OCI-LY3 (cell line): ENCODE results near the gene TPO.

ENCODE experiments used
- H2AFZ ChIP-seq: fragments of 200-600, 300-600 bp; shearing (Covaris generic); 2 replicates; pipeline ENCODE4 v1.6.0; 2014; ENCODE audit warnings: antibody characterized with exemption, low read depth, low read length
- H3K27ac ChIP-seq: fragments of 200-600, 300-600 bp; sonication (generic); 2 replicates; pipeline ENCODE4 v1.5.1; 2014; ENCODE audit warnings: mild to moderate bottlenecking, low read length, moderate library complexity, mixed read lengths
- H3K27me3 ChIP-seq: fragments of 200-600, 300-600 bp; sonication (generic); 2 replicates; pipeline ENCODE4 v1.6.1; 2014; ENCODE audit warnings: low read depth, low read length, mixed read lengths
- H3K36me3 ChIP-seq: fragments of 200-600, 300-600 bp; sonication (generic); replicated peaks from 2 replicates; pipeline ENCODE3; 2014; ENCODE audit warnings: low read depth, low read length, mixed read lengths
- H3K4me1 ChIP-seq: fragments of 300-600, 200-600 bp; sonication (generic); 2 replicates; pipeline ENCODE4 v1.6.1; 2014; ENCODE audit warnings: low read length, mixed read lengths
- H3K4me2 ChIP-seq: fragments of 200-600, 300-600 bp; sonication (generic); 2 replicates; pipeline ENCODE4 v1.6.1; 2014; ENCODE audit warnings: low read length, mixed read lengths
- H3K4me3 ChIP-seq: fragments of 300-600, 200-600 bp; sonication (generic); 2 replicates; pipeline ENCODE4 v1.5.1; 2014; ENCODE audit warnings: antibody characterized with exemption, mild to moderate bottlenecking, low read length, moderate library complexity
- H3K79me2 ChIP-seq: fragments of 300-600, 200-600 bp; shearing (Covaris generic); 2 replicates; pipeline ENCODE4 v1.6.1; 2014; ENCODE audit warnings: mild to moderate bottlenecking, low read length, mixed read lengths
- H3K9ac ChIP-seq: fragments of 300-600, 200-600 bp; shearing (Covaris generic); 2 replicates; pipeline ENCODE4 v1.6.0; 2014; ENCODE audit warnings: mild to moderate bottlenecking, low read length, moderate library complexity
- H3K9me3 ChIP-seq: fragments of 200-600, 300-600 bp; shearing (Covaris generic); 2 replicates; pipeline ENCODE4 v1.6.1; 2014; ENCODE audit warnings: low read length, mixed read lengths; ENCODE audit not compliant: insufficient read depth
- H4K20me1 ChIP-seq: fragments of 200-600, 300-600 bp; sonication (generic); 2 replicates; pipeline ENCODE4 v1.6.1; 2016; ENCODE audit warnings: low read length, mixed read lengths; ENCODE audit not compliant: insufficient read depth
- CTCF ChIP-seq: fragments of 200-600, 300-600 bp; sonication (generic); IDR thresholded peaks from 2 replicates; pipeline ENCODE4 v1.5.1; 2014; ENCODE audit warnings: antibody characterized with exemption, low read length, low read depth
- EZH2phosphoT487 ChIP-seq: fragments of 200-600 bp; shearing (Covaris generic); IDR thresholded peaks from 2 replicates; pipeline ENCODE4 v1.6.1; 2018; ENCODE audit warnings: antibody characterized with exemption, mixed run types, low read depth

TPO gene

GRCh38 chr2:1499033-1499795 lies 86.0 kb downstream of the TPO start:
- no peaks in the 10 kb centered on the region for H3K4me1 ChIP-seq
- H3K36me3 ChIP-seq = no peaks in the 10 kb centered on the region
- no peak overlapping the region for H3K4me3 ChIP-seq
- H3K9me3 ChIP-seq = no peaks in the 10 kb centered on the region
- peaks cover 4% of the 10 kb centered on the region; the same call in 1 of the 2 replicates for H3K27me3 ChIP-seq
- no peaks in the 10 kb centered on the region for H3K79me2 ChIP-seq
- H4K20me1 ChIP-seq = no peaks in the 10 kb centered on the region
- TF ChIP-seq CTCF (no peak), EZH2phosphoT487 (no peak)
- no peak overlapping the region for H2AFZ ChIP-seq
- H3K27ac ChIP-seq = no peak overlapping the region
- no peak overlapping the region for H3K4me2 ChIP-seq
- no peak overlapping the region for H3K9ac ChIP-seq

GRCh38 chr2:1501038-1501851 lies 88.0 kb downstream of the TPO start:
- Histone ChIP-seq H3K27ac (no peak overlapping the region), H3K27me3 (no peaks in the 10 kb centered on the region; the same call in 1 of the 2 replicates), H3K79me2 (no peaks in the 10 kb centered on the region), H3K4me1 (no peaks in the 10 kb centered on the region), H3K9me3 (no peaks in the 10 kb centered on the region), H3K4me3 (no peak overlapping the region), H3K9ac (no peak overlapping the region), H3K36me3 (no peaks in the 10 kb centered on the region), H3K4me2 (no peak overlapping the region), H4K20me1 (no peaks in the 10 kb centered on the region), H2AFZ (no peak overlapping the region)
- TF ChIP-seq CTCF (no peak), EZH2phosphoT487 (no peak)

GRCh38 chr2:1501991-1502390 lies 88.7 kb downstream of the TPO start:
- no peaks in the 10 kb centered on the region for H3K36me3 ChIP-seq
- no peak overlapping the region for H3K27ac ChIP-seq
- no peaks in the 10 kb centered on the region; the same call in 1 of the 2 replicates for H3K27me3 ChIP-seq
- no peak overlapping the region for H3K4me2 ChIP-seq
- no peaks in the 10 kb centered on the region for H3K79me2 ChIP-seq
- no peaks in the 10 kb centered on the region for H3K4me1 ChIP-seq
- H3K4me3 ChIP-seq = no peak overlapping the region
- H2AFZ ChIP-seq = no peak overlapping the region
- TF ChIP-seq EZH2phosphoT487 = no peak
- TF ChIP-seq CTCF = no peak
- H3K9me3 ChIP-seq = no peaks in the 10 kb centered on the region
- no peaks in the 10 kb centered on the region for H4K20me1 ChIP-seq
- H3K9ac ChIP-seq = no peak overlapping the region

GRCh38 chr2:1502891-1503304 lies 89.6 kb downstream of the TPO start:
- Histone ChIP-seq H3K4me1 (no peaks in the 10 kb centered on the region), H3K9ac (no peak overlapping the region), H3K27me3 (no peaks in the 10 kb centered on the region), H3K27ac (no peak overlapping the region), H3K9me3 (no peaks in the 10 kb centered on the region), H3K4me3 (no peak overlapping the region), H4K20me1 (no peaks in the 10 kb centered on the region), H3K4me2 (no peak overlapping the region), H3K36me3 (no peaks in the 10 kb centered on the region), H2AFZ (no peak overlapping the region), H3K79me2 (no peaks in the 10 kb centered on the region)
- TF ChIP-seq EZH2phosphoT487 (no peak), CTCF (no peak)
